Measurements from ENCODE around the gene MRGPRG. TPM values are rescaled to one million over a fixed set of nuclear protein-coding genes. Genes with fewer than 3 reads are reported as not detected.

MRGPRG gene
- total RNA-seq, 4 donors from 2014 or later: not detected

GRCh38 chr11:3224401-3225057 is 5.9 kb upstream of the MRGPRG start:
- no peaks in the 10 kb centered on the region for H3K9me3 ChIP-seq
- TF ChIP-seq CTCF (IDR thresholded peaks at IDR 0.05) (no peak), POLR2A (IDR thresholded peaks at IDR 0.05) (no peak)
- no peak overlapping the region for H3K27ac ChIP-seq
- no peak overlapping the region for H3K4me3 ChIP-seq
- H3K4me1 ChIP-seq: peaks cover 0 to 7% (median 0%) of the 10 kb centered on the region in 3 donors
- no peaks in the 10 kb centered on the region for H3K36me3 ChIP-seq
- intact Hi-C loops (cut with DNase I): no loop called here
- peaks cover 0 to 80% (median 0%) of the 10 kb centered on the region in 4 donors for H3K27me3 ChIP-seq
- 72 to 74% methylated on average over 14 to 18 of the region's 21 CpGs for WGBS, 2 donors
- no peak for DNase-seq

GRCh38 chr11:3223932-3224381 is 5.3 kb upstream of the MRGPRG start:
- WGBS, 2 donors: 39 to 66% methylated on average over 4 of the region's 4 CpGs
- TF ChIP-seq POLR2A (IDR thresholded peaks at IDR 0.05): no peak
- peaks cover 0 to 82% (median 0%) of the 10 kb centered on the region in 4 donors for H3K27me3 ChIP-seq
- H3K9me3 ChIP-seq: no peaks in the 10 kb centered on the region
- DNase-seq: no peak
- intact Hi-C loops (cut with DNase I): no loop called here
- H3K27ac ChIP-seq: no peak overlapping the region
- peaks cover 0 to 7% (median 0%) of the 10 kb centered on the region in 3 donors for H3K4me1 ChIP-seq
- H3K36me3 ChIP-seq: no peaks in the 10 kb centered on the region
- H3K4me3 ChIP-seq: no peak overlapping the region

- 78 to 81% methylated on average over 17 to 31 of the region's 36 CpGs for WGBS, 2 donors
- Histone ChIP-seq H3K4me3 (no peak overlapping the region), H3K9me3 (no peaks in the 10 kb centered on the region), H3K4me1 (peaks cover 0 to 7% (median 0%) of the 10 kb centered on the region in 3 donors), H3K27ac (no peak overlapping the region), H3K36me3 (no peaks in the 10 kb centered on the region), H3K27me3 (peaks cover 0 to 82% (median 0%) of the 10 kb centered on the region in 4 donors)
- intact Hi-C loops (cut with DNase I): no loop called here
- DNase-seq: no peak
- TF ChIP-seq CTCF (IDR thresholded peaks at IDR 0.05) (no peak), POLR2A (IDR thresholded peaks at IDR 0.05) (no peak)
Observed at GRCh38 chr11:3222941-3223915, 4.6 kb upstream of the MRGPRG start.

- TF ChIP-seq POLR2A (IDR thresholded peaks at IDR 0.05) (no peak), CTCF (IDR thresholded peaks at IDR 0.05) (no peak)
- Histone ChIP-seq H3K27me3 (peaks cover 0 to 87% (median 0%) of the 10 kb centered on the region in 4 donors), H3K4me3 (no peak overlapping the region), H3K36me3 (no peaks in the 10 kb centered on the region), H3K27ac (no peak overlapping the region), H3K9me3 (no peaks in the 10 kb centered on the region), H3K4me1 (peaks cover 0 to 9% (median 0%) of the 10 kb centered on the region in 3 donors)
- WGBS, 2 donors: 56 to 70% methylated on average over 6 to 11 of the region's 37 CpGs
- DNase-seq: no peak
- intact Hi-C loops (cut with DNase I): no loop called here
Observed at GRCh38 chr11:3222003-3222855, 3.6 kb upstream of the MRGPRG start.

GRCh38 chr11:3221408-3222002 is 2.9 kb upstream of the MRGPRG start:
- H3K27me3 ChIP-seq: peaks cover 0 to 92% (median 0%) of the 10 kb centered on the region in 4 donors
- 44 to 50% methylated on average over 18 to 19 of the region's 27 CpGs for WGBS, 2 donors
- no peak for DNase-seq
- intact Hi-C loops (cut with DNase I): no loop called here
- TF ChIP-seq CTCF (IDR thresholded peaks at IDR 0.05): no peak
- TF ChIP-seq POLR2A (IDR thresholded peaks at IDR 0.05): no peak
- H3K4me3 ChIP-seq: no peak overlapping the region
- H3K4me1 ChIP-seq: peaks cover 0 to 14% (median 0%) of the 10 kb centered on the region in 3 donors
- H3K27ac ChIP-seq: no peak overlapping the region
- H3K9me3 ChIP-seq: no peaks in the 10 kb centered on the region
- H3K36me3 ChIP-seq: no peaks in the 10 kb centered on the region
